PC-9 (cell line): Measurements from ENCODE around the gene ELF2. TPM values are rescaled to one million over a fixed set of nuclear protein-coding genes. Genes with fewer than 3 reads are reported as not detected.
"Not testable (repeated sequence)": the region's sequence is repeated elsewhere in the genome, so short reads cannot be mapped to it uniquely, and the experiment has no call there.

Experiments used
- BruUV-seq: library from RNA; stranded (reverse); fragments of 400-500 nt; replicated peaks from 2 replicates; lab custom pipeline; 2021; lab: Mats Ljungman, UMichigan
- CTCF ChIA-PET: fragments of 300-600 bp; sonication (Branson Sonifier 250); formaldehyde crosslinking; loops from one replicate; lab custom pipeline; 2022; ENCODE audit warnings: antibody characterized with exemption; lab: Charles Lee
- POLR2A ChIA-PET: fragments of 300-600 bp; sonication (Branson Sonifier 250); formaldehyde crosslinking; loops from one replicate; lab custom pipeline; 2022; ENCODE audit warnings: antibody characterized with exemption; ENCODE audit not compliant: unreplicated experiment; lab: Charles Lee
- DNase-seq, 2 experiments: peaks; one replicate each; pipeline versions ENCODE4 v3.0.0 to v3.0.0-alpha.2; 2015 to 2022; ENCODE audit warnings: mixed read lengths in 1 of 2
- H2AFZ ChIP-seq: fragments of 200-600 bp; sonication (generic); 2 replicates; pipeline ENCODE4 v1.8.1; 2017; ENCODE audit warnings: antibody characterized with exemption
- H3F3A ChIP-seq: fragments of 200-600 bp; sonication (generic); 2 replicates; pipeline ENCODE4 v1.8.1; 2017; ENCODE audit warnings: antibody characterized with exemption, mild to moderate bottlenecking, low read depth; ENCODE audit not compliant: insufficient read depth
- H3K27ac ChIP-seq: fragments of 200-600 bp; sonication (generic); 2 replicates; pipeline ENCODE4 v1.6.1; 2016; ENCODE audit warnings: mixed run types
- H3K27me3 ChIP-seq: fragments of 200-600 bp; sonication (generic); 2 replicates; pipeline ENCODE4 v1.6.1; 2016; ENCODE audit warnings: low read depth, mixed run types; ENCODE audit not compliant: insufficient read depth
- H3K36me3 ChIP-seq: fragments of 200-600 bp; sonication (generic); 2 replicates; pipeline ENCODE4 v1.6.1; 2016; ENCODE audit warnings: low read depth, mixed run types
- H3K4me1 ChIP-seq: fragments of 200-600 bp; sonication (generic); replicated peaks from 2 replicates; pipeline ENCODE4 v1.6.1; 2016; ENCODE audit warnings: mixed run types; ENCODE audit not compliant: insufficient read depth
- H3K4me2 ChIP-seq: fragments of 200-600 bp; sonication (generic); 2 replicates; pipeline ENCODE4 v1.6.1; 2017; ENCODE audit warnings: mixed run types
- H3K4me3 ChIP-seq: fragments of 200-600 bp; sonication (generic); 2 replicates; pipeline ENCODE4 v1.6.1; 2016; ENCODE audit warnings: mixed run types
- H3K79me2 ChIP-seq: fragments of 200-600 bp; sonication (generic); 2 replicates; pipeline ENCODE4 v1.6.1; 2017; ENCODE audit warnings: low read depth, mixed run types
- H3K9me2 ChIP-seq: fragments of 200-600 bp; sonication (generic); 2 replicates; pipeline ENCODE4 v1.8.1; 2017; ENCODE audit warnings: mild to moderate bottlenecking; ENCODE audit not compliant: insufficient read depth
- H3K9me3 ChIP-seq: fragments of 200-600 bp; sonication (generic); 2 replicates; pipeline ENCODE4 v1.8.1; 2016; ENCODE audit warnings: low read depth; ENCODE audit not compliant: insufficient read depth
- H4K20me1 ChIP-seq: fragments of 200-600 bp; sonication (generic); 2 replicates; pipeline ENCODE4 v1.8.1; 2017; ENCODE audit not compliant: insufficient read depth
- EZH2 ChIP-seq: fragments of 200-600 bp; sonication (generic); IDR thresholded peaks from 2 replicates; pipeline ENCODE4 v1.8.0; 2017; ENCODE audit warnings: antibody characterized with exemption, low read depth
- intact Hi-C: fragments of 100-400 bp; cut with micrococcal nuclease; formaldehyde crosslinking; loops from one replicate; pipeline ENCODE4 v1.10.0; 2022; ENCODE audit not compliant: unreplicated experiment
- total RNA-seq: library from RNA; stranded (reverse); gene quantifications from 2 replicates; pipeline ENCODE4 v1.2.3, GENCODE V29; 2021
- TF ChIP-seq, protein P1 (sequence below): fragments of 200-600 bp; sonication (generic); conservative IDR thresholded peaks from 2 replicates; pipeline ENCODE4 v1.6.1; 2017; ENCODE audit warnings: mixed run types, antibody characterized with exemption, mild to moderate bottlenecking, moderate library complexity

Gene ELF2
- total RNA-seq, 1 experiment from 2014 or later, result 30.7 TPM

DNA sequence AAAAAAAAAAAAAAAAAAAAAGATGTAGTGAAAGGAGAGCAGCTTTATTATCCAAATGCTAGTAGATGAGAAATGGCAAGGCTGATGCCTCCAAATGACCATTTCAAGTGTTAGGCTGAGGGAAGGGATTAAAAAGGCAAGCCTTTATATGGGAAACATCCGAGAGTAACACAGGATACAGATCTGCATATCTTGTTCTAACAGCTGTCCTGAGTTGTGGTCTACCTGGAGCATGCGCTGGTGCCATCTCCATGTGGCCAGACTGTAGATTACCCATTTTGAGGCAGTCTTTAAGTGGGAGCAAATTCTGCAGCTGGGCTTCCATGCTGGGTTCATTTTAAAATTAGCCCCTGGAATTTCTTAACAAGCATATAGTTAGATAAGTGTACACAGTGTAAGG is 26.0 kb upstream of the ELF2 start:
- no peak for DNase-seq

DNA sequence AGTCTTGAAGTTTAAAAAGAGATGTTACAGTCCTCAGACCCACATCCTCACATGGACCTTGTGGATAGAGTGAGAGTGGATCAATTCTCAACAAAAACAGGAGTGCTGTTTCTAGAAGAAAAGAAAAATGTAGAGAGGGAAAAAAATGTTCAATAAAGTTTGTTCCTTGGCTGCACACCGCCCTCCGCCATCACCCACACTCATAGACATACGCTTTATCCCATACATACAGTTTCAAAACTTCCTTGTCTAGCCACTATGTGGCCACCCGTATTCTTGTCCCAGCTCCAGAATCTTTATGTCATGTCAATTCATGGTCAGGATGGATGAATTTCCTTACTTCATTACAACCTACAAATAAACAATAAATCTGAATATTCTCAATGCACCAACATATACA is 23.5 kb upstream of the ELF2 start:
- H3K4me3 ChIP-seq, result no peak overlapping the region
- H3K9me2 ChIP-seq, result no peaks in the 10 kb centered on the region
- DNase-seq, result no peak
- no peak overlapping the region for H2AFZ ChIP-seq
- H3K4me2 ChIP-seq, result no peak overlapping the region
- no peaks in the 10 kb centered on the region for H4K20me1 ChIP-seq
- no peaks in the 10 kb centered on the region for H3F3A ChIP-seq
- intact Hi-C loops, result no loop called here
- no peak overlapping the region for H3K27ac ChIP-seq
- TF ChIP-seq EZH2, result no peak
- TF ChIP-seq, protein P1, sequence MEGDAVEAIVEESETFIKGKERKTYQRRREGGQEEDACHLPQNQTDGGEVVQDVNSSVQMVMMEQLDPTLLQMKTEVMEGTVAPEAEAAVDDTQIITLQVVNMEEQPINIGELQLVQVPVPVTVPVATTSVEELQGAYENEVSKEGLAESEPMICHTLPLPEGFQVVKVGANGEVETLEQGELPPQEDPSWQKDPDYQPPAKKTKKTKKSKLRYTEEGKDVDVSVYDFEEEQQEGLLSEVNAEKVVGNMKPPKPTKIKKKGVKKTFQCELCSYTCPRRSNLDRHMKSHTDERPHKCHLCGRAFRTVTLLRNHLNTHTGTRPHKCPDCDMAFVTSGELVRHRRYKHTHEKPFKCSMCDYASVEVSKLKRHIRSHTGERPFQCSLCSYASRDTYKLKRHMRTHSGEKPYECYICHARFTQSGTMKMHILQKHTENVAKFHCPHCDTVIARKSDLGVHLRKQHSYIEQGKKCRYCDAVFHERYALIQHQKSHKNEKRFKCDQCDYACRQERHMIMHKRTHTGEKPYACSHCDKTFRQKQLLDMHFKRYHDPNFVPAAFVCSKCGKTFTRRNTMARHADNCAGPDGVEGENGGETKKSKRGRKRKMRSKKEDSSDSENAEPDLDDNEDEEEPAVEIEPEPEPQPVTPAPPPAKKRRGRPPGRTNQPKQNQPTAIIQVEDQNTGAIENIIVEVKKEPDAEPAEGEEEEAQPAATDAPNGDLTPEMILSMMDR, result no peak
- no TSS peak for BruUV-seq
- H3K9me3 ChIP-seq, result no peaks in the 10 kb centered on the region
- ChIA-PET POLR2A (interaction anchor here (0.7 to 0.8 kb wide), 2 partner anchors 47 to 55 kb away, joined by 4 to 5 read pairs; no protein-coding TSS in a partner anchor), CTCF (no interaction called here)
- no peaks in the 10 kb centered on the region for H3K27me3 ChIP-seq
- H3K36me3 ChIP-seq, result no peaks in the 10 kb centered on the region
- H3K4me1 ChIP-seq, result no peaks in the 10 kb centered on the region
- no peaks in the 10 kb centered on the region for H3K79me2 ChIP-seq

More for the DNA sequence above, 26.0 kb upstream of the ELF2 start:
- Histone ChIP-seq H3K4me1 (no peaks in the 10 kb centered on the region), H3F3A (no peaks in the 10 kb centered on the region), H4K20me1 (no peaks in the 10 kb centered on the region), H2AFZ (no peak overlapping the region), H3K4me3 (no peak overlapping the region), H3K27me3 (no peaks in the 10 kb centered on the region), H3K27ac (no peak overlapping the region), H3K9me3 (no peaks in the 10 kb centered on the region), H3K9me2 (no peaks in the 10 kb centered on the region), H3K79me2 (no peaks in the 10 kb centered on the region), H3K4me2 (no peak overlapping the region), H3K36me3 (no peaks in the 10 kb centered on the region)
- BruUV-seq, result no TSS peak
- ChIA-PET POLR2A (no interaction called here), CTCF (interaction anchor here (1.3 kb wide), 1 partner anchor 93 kb away, joined by 4 read pairs; no protein-coding TSS in a partner anchor)
- intact Hi-C loops, result no loop called here
- TF ChIP-seq EZH2, result no peak
- TF ChIP-seq, protein P1, result no peak

DNA sequence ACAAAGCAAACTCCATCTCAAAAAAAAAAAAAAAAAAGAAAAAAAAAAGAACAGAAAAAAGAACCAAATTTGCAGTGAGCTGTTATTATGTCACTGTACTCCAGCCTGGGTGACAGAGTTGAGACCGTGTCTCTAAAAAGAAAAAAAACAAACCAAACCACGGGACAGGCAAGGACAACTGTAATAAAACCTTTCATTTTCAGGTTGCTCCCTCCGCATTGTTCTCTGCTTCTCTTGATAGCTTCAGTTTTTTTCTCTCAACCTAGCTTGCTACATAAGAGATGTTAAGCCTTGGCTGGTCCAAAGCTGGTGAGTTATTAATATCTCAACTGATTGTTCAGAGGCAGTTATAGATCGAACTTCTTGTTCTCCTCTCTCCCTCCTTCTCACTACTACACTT is 23.1 kb upstream of the ELF2 start:
- H3K4me1 ChIP-seq, result no peaks in the 10 kb centered on the region
- H3K27ac ChIP-seq, result no peak overlapping the region
- H3F3A ChIP-seq, result no peaks in the 10 kb centered on the region
- H2AFZ ChIP-seq, result no peak overlapping the region
- ChIA-PET POLR2A (interaction anchor here (0.7 to 0.8 kb wide), 2 partner anchors 46 to 55 kb away, joined by 4 to 5 read pairs; no protein-coding TSS in a partner anchor), CTCF (no interaction called here)
- no peak for TF ChIP-seq EZH2
- TF ChIP-seq, protein P1, result no peak
- H3K4me3 ChIP-seq, result no peak overlapping the region
- H3K79me2 ChIP-seq, result no peaks in the 10 kb centered on the region
- H3K27me3 ChIP-seq, result no peaks in the 10 kb centered on the region
- no peak for DNase-seq
- BruUV-seq, result no TSS peak
- no peaks in the 10 kb centered on the region for H4K20me1 ChIP-seq
- H3K4me2 ChIP-seq, result no peak overlapping the region
- H3K36me3 ChIP-seq, result no peaks in the 10 kb centered on the region
- intact Hi-C loops, result no loop called here
- no peaks in the 10 kb centered on the region for H3K9me2 ChIP-seq
- H3K9me3 ChIP-seq, result no peaks in the 10 kb centered on the region

DNA sequence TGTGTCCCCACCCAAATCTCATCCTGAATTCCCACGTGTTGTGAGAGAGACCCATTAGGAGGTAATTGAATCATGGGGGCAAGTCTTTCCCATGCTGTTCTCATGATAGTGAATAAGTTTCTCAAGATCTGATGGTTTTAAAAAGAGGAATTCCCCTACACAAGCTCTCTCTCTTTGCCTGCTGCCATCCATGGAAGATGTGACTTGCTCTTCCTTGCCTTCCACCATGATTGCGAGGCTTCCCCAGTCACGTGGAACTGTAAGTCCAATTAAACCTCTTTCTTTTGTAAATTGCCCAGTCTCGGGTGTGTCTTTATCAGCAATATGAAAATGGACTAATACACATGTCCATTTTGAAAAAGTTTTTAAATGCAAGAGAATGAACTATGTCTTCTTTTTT is 20.2 kb upstream of the ELF2 start:
- H3K4me1 ChIP-seq, H4K20me1 ChIP-seq, intact Hi-C loops, H3K9me3 ChIP-seq, H2AFZ ChIP-seq, H3K27ac ChIP-seq, H3K4me3 ChIP-seq, DNase-seq, H3K9me2 ChIP-seq, CTCF ChIA-PET, H3K27me3 ChIP-seq, H3F3A ChIP-seq, H3K79me2 ChIP-seq, BruUV-seq, H3K36me3 ChIP-seq, H3K4me2 ChIP-seq: not testable (repeated sequence)
- POLR2A ChIA-PET, result interaction anchor here (0.7 kb wide), 1 partner anchor 52 kb away, joined by 5 read pairs; no protein-coding TSS in a partner anchor
